Right lobe of liver (tissue), 6 donors: ENCODE data around the gene RFX4. TPM values are rescaled to one million over a fixed set of nuclear protein-coding genes. Genes with fewer than 3 reads are reported as not detected.

Source experiments
- ATAC-seq, 4 donors: fragments of 200-7000 bp; cut with Tn5 transposase; one replicate each; pipeline ENCODE4 v1.9.1; 2020; ENCODE audit warnings: mild to moderate bottlenecking in 4 of 4, moderate library complexity in 4 of 4
- DNase-seq, 3 donors: peaks; one replicate each; pipeline ENCODE4 v3.0.0-alpha.2; 2020
- H3K27ac ChIP-seq, 3 donors: fragments of 200-600 bp; one replicate each; pipeline ENCODE4 v1.8.0; 2022
- H3K27me3 ChIP-seq, 2 donors: fragments of 200-600 bp; one replicate each; pipeline ENCODE4 v1.8.0; 2022
- H3K36me3 ChIP-seq, 4 donors: fragments of 200-600 bp; sonication (generic) in 1 of 4; one replicate each; pipeline versions ENCODE4 v1.5.1 to v1.8.0; 2017 to 2022; ENCODE audit warnings: control low read depth in 1 of 4
- H3K4me1 ChIP-seq, 4 donors: fragments of 200-600 bp; sonication (generic) in 1 of 4; one replicate each; pipeline versions ENCODE4 v1.5.1 to v1.8.0; 2017 to 2022; ENCODE audit warnings: control low read depth in 1 of 4
- H3K4me3 ChIP-seq, 3 donors: fragments of 200-600 bp; one replicate each; pipeline ENCODE4 v1.8.0; 2022
- H3K9me3 ChIP-seq, 4 donors: fragments of 200-600 bp; sonication (generic) in 1 of 4; one replicate each; pipeline versions ENCODE4 v1.5.1 to v1.8.0; 2017 to 2022; ENCODE audit warnings: control low read depth in 1 of 4
- CTCF ChIP-seq, 4 donors: fragments of 200-600 bp in 3 of 4; fragments of 450-650 bp in 1 of 4; IDR thresholded peaks; one replicate each; pipeline versions ENCODE4 v1.5.1 to v1.8.0; 2016 to 2022; ENCODE audit warnings: antibody characterized with exemption in 4 of 4, mild to moderate bottlenecking in 2 of 4
- POLR2A ChIP-seq: fragments of 450-650 bp; IDR thresholded peaks from one replicate; pipeline ENCODE4 v1.6.1; 2017; ENCODE audit warnings: antibody characterized with exemption, mild to moderate bottlenecking
- WGBS: methylation state at CpG from one replicate; pipeline ENCODE4 v1.1.6; 2018; ENCODE audit warnings: low coverage, low lambda C conversion rate; ENCODE audit not compliant: insufficient coverage; ENCODE audit errors: missing lambda C conversion rate; 5-methylcytosine and 5-hydroxymethylcytosine counted together
- intact Hi-C, 2 donors: fragments of 100-400 bp; cut with DNase I; formaldehyde crosslinking; loops; one replicate each; pipeline versions ENCODE4 v1.11.2 to v1.14.1; 2022
- total RNA-seq, 6 experiments: library from RNA; depleted of rRNA in 2 of 6; stranded (reverse); fragments of >200 nt in 2 of 6; fragmentation: NEBNext Ultra II Directional in 3 of 6; extraction: Animal tissue kit (Norgen Biotek cat#: 25700) in 3 of 6; gene quantifications; one replicate each; pipeline versions ENCODE4 v1.1.0 to v1.2.4, GENCODE V29; 2016 to 2023
- donor health status: DM: no; HTN: yes; CAD: no.
- donor health status: DM: no; HTN: no; CAD: no.
- donor health status: DM: no; HTN: no; CAD: no.
- donor health status: DM: no; HTN: yes; CAD: no.
- donor health status: DM: no; HTN: yes; CAD: no.

RFX4 gene
- total RNA-seq, 6 experiments from 2014 or later: not detected

- DNase-seq: no peak
- Histone ChIP-seq H3K9me3 (no peaks in the 10 kb centered on the region), H3K36me3 (no peaks in the 10 kb centered on the region), H3K27me3 (no peaks in the 10 kb centered on the region), H3K4me3 (no peak overlapping the region), H3K27ac (no peak overlapping the region), H3K4me1 (no peaks in the 10 kb centered on the region)
- intact Hi-C loops: no loop called here
- WGBS: 41% methylated on average over 8 of the region's 9 CpGs
- ATAC-seq: no peak
- TF ChIP-seq CTCF (IDR thresholded peaks at IDR 0.05) (no peak), POLR2A (no peak)
Measured at GRCh38 chr12:106564678-106565329, 18.0 kb upstream of the RFX4 start.

- Histone ChIP-seq H3K4me3 (no peak overlapping the region), H3K9me3 (no peaks in the 10 kb centered on the region), H3K36me3 (no peaks in the 10 kb centered on the region), H3K27ac (no peak overlapping the region), H3K27me3 (no peaks in the 10 kb centered on the region), H3K4me1 (no peaks in the 10 kb centered on the region)
- no peak for DNase-seq
- TF ChIP-seq CTCF (IDR thresholded peaks at IDR 0.05): no peak
- TF ChIP-seq POLR2A: no peak
- WGBS: 56% methylated on average over 3 of the region's 3 CpGs
- ATAC-seq: no peak
- intact Hi-C loops: no loop called here
Measured at GRCh38 chr12:106566771-106567170, 16.0 kb upstream of the RFX4 start.

GRCh38 chr12:106573239-106573638 is 9.6 kb upstream of the RFX4 start:
- no peak for ATAC-seq
- Histone ChIP-seq H3K36me3 (no peaks in the 10 kb centered on the region), H3K27ac (no peak overlapping the region), H3K4me3 (no peak overlapping the region), H3K27me3 (no peaks in the 10 kb centered on the region), H3K9me3 (no peaks in the 10 kb centered on the region), H3K4me1 (no peaks in the 10 kb centered on the region)
- TF ChIP-seq CTCF (IDR thresholded peaks at IDR 0.05) (no peak), POLR2A (no peak)
- DNase-seq: no peak
- intact Hi-C loops: no loop called here

- WGBS: 78% methylated on average over 2 of the region's 2 CpGs
- Histone ChIP-seq H3K36me3 (no peaks in the 10 kb centered on the region), H3K9me3 (no peaks in the 10 kb centered on the region), H3K27me3 (peaks cover 7 to 16% of the 10 kb centered on the region in 2 donors), H3K4me1 (peaks cover 0 to 10% (median 0%) of the 10 kb centered on the region in 4 donors), H3K27ac (no peak overlapping the region), H3K4me3 (no peak overlapping the region)
- ATAC-seq (no peak), DNase-seq (no peak)
- no peak for TF ChIP-seq CTCF (IDR thresholded peaks at IDR 0.05)
- TF ChIP-seq POLR2A: no peak
- intact Hi-C loops: no loop called here
Measured at GRCh38 chr12:106576848-106577247, 6.0 kb upstream of the RFX4 start.
